Suppressor macrophage treated with lipopolysaccharide for 1 hour (primary cell): ENCODE data around the gene PSAP.

ENCODE experiments used
- DNase-seq, 3 donors: peaks; one replicate each; pipeline ENCODE4 v3.0.0-alpha.2; 2020 to 2022

PSAP gene

GRCh38 chr10:71844695-71845094 lies 6.4 kb downstream of the PSAP start:
- no peak for DNase-seq

GRCh38 chr10:71844084-71844483 lies 7.0 kb downstream of the PSAP start:
- DNase-seq = no peak

- DNase-seq = peak in 2 of 3 donors; percentile 52 to 55
These were observed 8.0 kb downstream of the PSAP start for GRCh38 chr10:71842856-71843686.

GRCh38 chr10:71842422-71842821 lies 8.6 kb downstream of the PSAP start:
- DNase-seq = peak in 1 of 3 donors; percentile 31

- peak in 1 of 3 donors; percentile 8 for DNase-seq
These were observed 10.1 kb downstream of the PSAP start for GRCh38 chr10:71840958-71841335.

GRCh38 chr10:71840177-71840957 lies 10.7 kb downstream of the PSAP start:
- peak in 1 of 3 donors; percentile 43 for DNase-seq

GRCh38 chr10:71838264-71839211 lies 12.5 kb downstream of the PSAP start:
- peak in 2 of 3 donors; percentile 52 to 61 for DNase-seq

GRCh38 chr10:71837098-71837827 lies 13.8 kb downstream of the PSAP start:
- DNase-seq = no peak

- no peak for DNase-seq
These were observed 14.5 kb downstream of the PSAP start for GRCh38 chr10:71836596-71836974.

GRCh38 chr10:71835671-71836595 lies 15.1 kb downstream of the PSAP start:
- DNase-seq = peak in 1 of 3 donors; percentile 50

- no peak for DNase-seq
These were observed 16.7 kb downstream of the PSAP start for GRCh38 chr10:71834343-71834674.

- no peak for DNase-seq
These were observed 17.4 kb downstream of the PSAP start for GRCh38 chr10:71833451-71834342.

GRCh38 chr10:71832967-71833366 lies 18.1 kb downstream of the PSAP start:
- peak; percentile 66 to 78 (median 66) for DNase-seq

- DNase-seq = peak; percentile 71 to 84 (median 72)
These were observed 19.2 kb downstream of the PSAP start for GRCh38 chr10:71831646-71832552.

- no peak for DNase-seq
These were observed 20.3 kb downstream of the PSAP start for GRCh38 chr10:71830726-71831125.

- DNase-seq = no peak
These were observed 21.2 kb downstream of the PSAP start for GRCh38 chr10:71829896-71830295.

GRCh38 chr10:71829171-71829570 lies 21.9 kb downstream of the PSAP start:
- peak; percentile 95 to 97 (median 96) for DNase-seq

- no peak for DNase-seq
These were observed 22.3 kb downstream of the PSAP start for GRCh38 chr10:71828702-71829101.

GRCh38 chr10:71827852-71828251 lies 23.2 kb downstream of the PSAP start:
- no peak for DNase-seq
